Sigmoid colon (tissue), 7 donors: ENCODE results near the gene TBC1D19. TPM values are rescaled to one million over a fixed set of nuclear protein-coding genes. Genes with fewer than 3 reads are reported as not detected.
"Not testable (repeated sequence)": the region's sequence is repeated elsewhere in the genome, so short reads cannot be mapped to it uniquely, and the experiment has no call there.

Experiments used
- DNase-seq: peaks from one replicate; pipeline ENCODE4 v3.0.0-alpha.2; 2019
- H3K27ac ChIP-seq, 4 donors: fragments of 200-600 bp; sonication (generic); one replicate each; pipeline ENCODE4 v1.5.1; 2016 to 2019; ENCODE audit warnings: mild to moderate bottlenecking in 1 of 4
- H3K27me3 ChIP-seq, 3 donors: fragments of 200-600 bp; sonication (generic); one replicate each; pipeline ENCODE4 v1.5.1; 2019; ENCODE audit warnings: mild to moderate bottlenecking in 1 of 3
- H3K36me3 ChIP-seq, 4 donors: fragments of 200-600 bp; sonication (generic); one replicate each; pipeline ENCODE4 v1.5.1; 2016 to 2019
- H3K4me1 ChIP-seq, 4 donors: fragments of 200-600 bp; sonication (generic); one replicate each; pipeline ENCODE4 v1.5.1; 2017 to 2019
- H3K4me3 ChIP-seq, 4 donors: fragments of 200-600 bp; sonication (generic); one replicate each; pipeline ENCODE4 v1.5.1; 2017 to 2019; ENCODE audit warnings: mild to moderate bottlenecking in 2 of 4, moderate library complexity in 1 of 4
- H3K9me3 ChIP-seq, 4 donors: fragments of 200-600 bp in 3 of 4; sonication (generic) in 3 of 4; one replicate each; pipeline versions ENCODE4 v1.5.1 to v1.6.1; 2013 to 2019
- CTCF ChIP-seq, 4 experiments: fragments of 450-650 bp in 3 of 4; fragments of 200-600 bp in 1 of 4; IDR thresholded peaks; one replicate each; pipeline ENCODE4 v1.5.1; 2016 to 2019; ENCODE audit warnings: antibody characterized with exemption in 4 of 4, mild to moderate bottlenecking in 3 of 4, moderate library complexity in 2 of 4
- EP300 ChIP-seq, 4 donors: sonication (generic); formaldehyde crosslinking; IDR thresholded peaks; one replicate each; pipeline ENCODE4 v1.6.1; 2017; ENCODE audit warnings: antibody characterized with exemption in 4 of 4
- POLR2A ChIP-seq, 2 donors: fragments of 450-650 bp; IDR thresholded peaks; one replicate each; pipeline ENCODE4 v1.6.1; 2016; ENCODE audit warnings: antibody characterized with exemption in 2 of 2, mild to moderate bottlenecking in 2 of 2, moderate library complexity in 2 of 2
- POLR2AphosphoS5 ChIP-seq, 4 donors: sonication (generic); formaldehyde crosslinking; IDR thresholded peaks; one replicate each; pipeline ENCODE4 v1.6.1; 2017; ENCODE audit warnings: antibody characterized with exemption in 4 of 4
- WGBS, 2 donors: extraction: QIAGEN DNeasy Blood & Tissue Kit; methylation state at CpG; one replicate each; pipeline ENCODE4 v1.1.7; 2013; 5-methylcytosine and 5-hydroxymethylcytosine counted together
- intact Hi-C: fragments of 100-400 bp; cut with DNase I; formaldehyde crosslinking; loops from one replicate; pipeline ENCODE4 v1.15.1; 2023
- polyA plus RNA-seq, 3 donors: library from polyadenylated mRNA; stranded (reverse); fragments of 200-250 nt; gene quantifications; one replicate each; pipeline ENCODE4 v1.2.3, GENCODE V29; 2013
- total RNA-seq, 4 donors: library from RNA; depleted of rRNA; stranded (reverse); fragments of >200 nt; gene quantifications; one replicate each; pipeline ENCODE4 v1.1.0, GENCODE V29; 2016
- donor health status: healthy with polysubstance abuse.
- donor health status: Bipolar disorder and iron deficiency.
- donor health status: healthy.

TBC1D19 gene
- total and polyA plus RNA-seq, 7 donors = 1.4 to 31.8 (median 21.6) TPM

DNA sequence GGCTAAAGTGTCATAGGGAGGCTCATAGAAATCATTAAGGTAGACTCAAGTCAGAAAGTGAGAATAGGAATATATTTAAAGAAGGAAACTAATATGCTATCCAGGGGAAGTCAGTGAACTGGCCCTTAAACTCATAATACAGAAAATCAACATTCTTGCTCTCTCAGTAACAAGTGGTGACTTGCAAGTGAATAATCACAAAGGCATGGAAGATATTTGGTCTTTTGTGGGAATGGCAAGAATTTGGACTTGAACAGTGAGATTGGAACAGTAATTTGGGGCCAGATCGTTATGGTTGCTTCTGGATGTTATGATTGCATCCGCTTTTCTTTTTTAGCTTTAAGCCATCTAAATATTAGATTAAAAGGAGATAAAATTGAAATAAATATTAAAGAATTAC, 103.8 kb downstream of the TBC1D19 start:
- intact Hi-C loops = no loop called here
- Histone ChIP-seq H3K4me3 (no peak overlapping the region), H3K27ac (no peak overlapping the region), H3K36me3 (peaks cover 0 to 30% (median 0%) of the 10 kb centered on the region in 4 donors), H3K4me1 (no peaks in the 10 kb centered on the region), H3K27me3 (no peaks in the 10 kb centered on the region), H3K9me3 (peaks cover 0 to 7% (median 0%) of the 10 kb centered on the region in 4 donors)
- no peak for TF ChIP-seq POLR2AphosphoS5 (IDR thresholded peaks at IDR 0.05)
- TF ChIP-seq EP300 (IDR thresholded peaks at IDR 0.05) = no peak
- no peak for TF ChIP-seq CTCF (IDR thresholded peaks at IDR 0.05)
- 91 to 94% methylated on average over 2 of the region's 2 CpGs for WGBS, 2 donors
- DNase-seq = no peak

- Histone ChIP-seq H3K36me3 (peaks cover 0 to 20% (median 0%) of the 10 kb centered on the region in 4 donors), H3K4me3 (no peak overlapping the region), H3K27me3 (no peaks in the 10 kb centered on the region), H3K27ac (no peak overlapping the region), H3K4me1 (no peaks in the 10 kb centered on the region), H3K9me3 (peaks cover 0 to 7% (median 0%) of the 10 kb centered on the region in 4 donors)
- TF ChIP-seq POLR2A (IDR thresholded peaks at IDR 0.05) = no peak
- TF ChIP-seq POLR2AphosphoS5 (IDR thresholded peaks at IDR 0.05) = no peak
- no peak for TF ChIP-seq EP300 (IDR thresholded peaks at IDR 0.05)
- TF ChIP-seq CTCF (IDR thresholded peaks at IDR 0.05) = no peak
- intact Hi-C loops = no loop called here
- no peak for DNase-seq
- WGBS, 2 donors = 78 to 97% methylated on average over 3 of the region's 3 CpGs
These were observed 106.6 kb downstream of the TBC1D19 start for GRCh38 chr4:26690506-26690905.

DNA sequence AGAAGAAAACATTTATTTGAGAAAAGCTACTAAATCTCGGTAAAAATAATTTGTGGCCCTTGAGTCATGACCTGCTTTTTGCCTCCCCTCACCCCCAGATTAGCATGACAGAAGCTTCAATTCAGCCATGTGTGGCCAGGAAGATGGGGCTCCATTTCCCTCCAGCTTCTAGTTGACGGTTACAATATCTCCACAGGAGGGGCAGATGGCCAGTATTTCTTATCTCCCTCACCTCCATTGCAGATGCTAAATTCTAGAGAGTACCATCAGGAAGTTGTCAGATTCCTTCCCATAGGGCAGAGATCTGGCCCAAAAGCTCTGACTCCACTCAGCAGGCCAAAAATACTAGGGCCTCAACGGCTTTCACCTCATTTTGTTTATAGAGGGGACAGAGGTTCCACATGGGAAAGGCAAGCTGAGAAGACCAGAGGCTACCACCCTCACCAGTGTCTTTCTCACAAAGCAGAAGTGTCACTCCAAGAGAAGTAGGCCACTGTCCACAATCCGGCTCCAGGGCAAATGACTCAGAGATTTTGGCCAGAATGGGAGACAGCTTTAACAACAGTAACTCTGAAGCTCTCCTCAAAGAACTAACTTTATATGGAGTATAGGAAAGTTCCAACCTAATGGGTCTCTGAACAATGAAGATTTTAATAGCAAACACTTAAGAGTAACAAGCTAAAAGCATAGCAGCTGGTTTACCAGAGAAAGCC, 108.3 kb downstream of the TBC1D19 start:
- Histone ChIP-seq H3K4me1 (no peaks in the 10 kb centered on the region), H3K4me3 (no peak overlapping the region), H3K27me3 (no peaks in the 10 kb centered on the region), H3K9me3 (peaks cover 0 to 7% (median 0%) of the 10 kb centered on the region in 4 donors), H3K27ac (no peak overlapping the region), H3K36me3 (peaks cover 0 to 20% (median 0%) of the 10 kb centered on the region in 4 donors)
- intact Hi-C loops = no loop called here
- TF ChIP-seq POLR2AphosphoS5 (IDR thresholded peaks at IDR 0.05) (no peak), POLR2A (IDR thresholded peaks at IDR 0.05) (no peak), EP300 (IDR thresholded peaks at IDR 0.05) (no peak), CTCF (IDR thresholded peaks at IDR 0.05) (no peak)
- 89 to 93% methylated on average over 4 of the region's 4 CpGs for WGBS, 2 donors
- no peak for DNase-seq

DNA sequence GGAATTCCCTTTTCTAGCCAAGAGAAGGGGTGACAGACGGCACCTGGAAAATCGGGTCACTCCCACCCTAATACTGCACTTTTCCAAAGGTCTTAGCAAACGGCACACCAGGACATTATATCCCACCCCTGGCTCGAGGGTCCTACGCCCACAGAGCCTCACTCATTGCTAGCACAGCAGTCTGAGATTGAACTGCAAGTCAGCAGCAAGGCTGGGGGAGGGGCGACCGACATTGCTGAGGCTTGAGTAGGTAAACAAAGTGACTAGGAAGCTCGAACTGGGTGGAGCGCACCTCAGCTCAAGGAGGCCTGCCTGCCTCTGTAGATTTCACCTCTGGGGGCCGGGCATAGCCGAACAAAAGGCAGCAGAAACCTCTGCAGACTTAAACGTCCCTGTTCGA, 110.2 kb downstream of the TBC1D19 start:
- H3K4me1 ChIP-seq, DNase-seq, intact Hi-C loops, H3K27ac ChIP-seq, H3K9me3 ChIP-seq, H3K4me3 ChIP-seq, H3K27me3 ChIP-seq: not testable (repeated sequence)
- peaks cover 0 to 14% (median 0%) of the 10 kb centered on the region in 4 donors for H3K36me3 ChIP-seq
- WGBS, 2 donors = 94 to 96% methylated on average over 13 of the region's 13 CpGs

DNA sequence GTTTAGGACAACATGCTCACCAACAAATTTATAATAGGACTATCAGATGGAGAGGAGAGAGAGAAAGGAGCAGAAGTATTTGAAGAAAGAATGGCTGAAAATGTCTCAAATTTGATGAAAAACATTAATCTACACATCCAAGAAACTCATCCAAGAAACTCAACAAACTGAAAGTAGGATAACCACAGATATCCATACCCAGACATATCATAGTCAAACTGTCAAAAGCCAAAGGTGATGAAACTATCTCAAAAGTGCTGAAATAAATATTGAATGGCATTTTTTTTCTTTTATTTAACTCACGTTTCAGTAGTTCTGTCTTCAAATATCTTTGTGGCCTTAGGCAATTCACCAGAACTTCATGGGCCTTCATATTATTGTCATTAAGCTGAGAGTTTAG, 116.2 kb downstream of the TBC1D19 start:
- H3K9me3 ChIP-seq = no peaks in the 10 kb centered on the region
- 88 to 90% methylated on average over 1 of the region's 1 CpG for WGBS, 2 donors
- no peak overlapping the region for H3K4me3 ChIP-seq
- H3K36me3 ChIP-seq = no peaks in the 10 kb centered on the region
- no peak for DNase-seq
- intact Hi-C loops = no loop called here
- no peaks in the 10 kb centered on the region for H3K4me1 ChIP-seq
- TF ChIP-seq EP300 (IDR thresholded peaks at IDR 0.05) (no peak), POLR2A (IDR thresholded peaks at IDR 0.05) (no peak), POLR2AphosphoS5 (IDR thresholded peaks at IDR 0.05) (no peak), CTCF (IDR thresholded peaks at IDR 0.05) (no peak)
- no peaks in the 10 kb centered on the region for H3K27me3 ChIP-seq
- H3K27ac ChIP-seq = no peak overlapping the region
